ENCODE measurements around the gene LIMS2. TPM values are rescaled to one million over a fixed set of nuclear protein-coding genes. Genes with fewer than 3 reads are reported as not detected.

LIMS2 gene
- total RNA-seq, 4 donors from 2014 or later: 9.7 to 97.3 (median 22.4) TPM

GRCh38 chr2:127622561-127623387, 52.6 kb downstream of the LIMS2 start:
- TF ChIP-seq CTCF (IDR thresholded peaks at IDR 0.05): no peak
- no peak for DNase-seq (ENCODE audit: low spot score)
- ATAC-seq (ENCODE audit: low FRiP score): no peak

GRCh38 chr2:127621981-127622431, 53.3 kb downstream of the LIMS2 start:
- TF ChIP-seq CTCF (IDR thresholded peaks at IDR 0.05): no peak
- no peak for DNase-seq (ENCODE audit: low spot score)
- ATAC-seq (ENCODE audit: low FRiP score): no peak

- no peak for TF ChIP-seq CTCF (IDR thresholded peaks at IDR 0.05)
- ATAC-seq (ENCODE audit: low FRiP score): no peak
- no peak for DNase-seq (ENCODE audit: low spot score)
Observed at GRCh38 chr2:127620866-127621265, 54.5 kb downstream of the LIMS2 start.

GRCh38 chr2:127619877-127620705, 55.2 kb downstream of the LIMS2 start:
- no peak for ATAC-seq (ENCODE audit: low FRiP score)
- TF ChIP-seq CTCF (IDR thresholded peaks at IDR 0.05): no peak
- no peak for DNase-seq (ENCODE audit: low spot score)

- DNase-seq (ENCODE audit: low spot score) (no peak), ATAC-seq (ENCODE audit: low FRiP score) (no peak)
- TF ChIP-seq CTCF (IDR thresholded peaks at IDR 0.05): no peak
Observed at GRCh38 chr2:127619203-127619590, 56.1 kb downstream of the LIMS2 start.

GRCh38 chr2:127618551-127619202, 56.7 kb downstream of the LIMS2 start:
- DNase-seq (ENCODE audit: low spot score): no peak
- TF ChIP-seq CTCF (IDR thresholded peaks at IDR 0.05): no peak
- no peak for ATAC-seq (ENCODE audit: low FRiP score)
